Activated CD4-positive, alpha-beta T cell treated with anti-CD3 and anti-CD28 coated beads for 1 hour (primary cell): ENCODE results near the gene AIFM3.
"Not testable (repeated sequence)": the region's sequence is repeated elsewhere in the genome, so short reads cannot be mapped to it uniquely, and the experiment has no call there.

ENCODE experiments used
- DNase-seq: peaks from one replicate; pipeline ENCODE4 v3.0.0-alpha.2; 2020

AIFM3 gene

GRCh38 chr22:20992456-20993303 lies 25.6 kb downstream of the AIFM3 start:
- DNase-seq = no peak

GRCh38 chr22:20993304-20994127 lies 26.5 kb downstream of the AIFM3 start:
- no peak for DNase-seq

GRCh38 chr22:20994128-20994901 lies 27.3 kb downstream of the AIFM3 start:
- no peak for DNase-seq

GRCh38 chr22:20994902-20995241 lies 27.8 kb downstream of the AIFM3 start:
- no peak for DNase-seq

- no peak for DNase-seq
Observed at GRCh38 chr22:20995329-20996030, 28.4 kb downstream of the AIFM3 start.

GRCh38 chr22:20996031-20996410 lies 29.0 kb downstream of the AIFM3 start:
- no peak for DNase-seq

- no peak for DNase-seq
Observed at GRCh38 chr22:20996598-20997535, 29.8 kb downstream of the AIFM3 start.

GRCh38 chr22:20997536-20998257 lies 30.6 kb downstream of the AIFM3 start:
- DNase-seq = no peak

GRCh38 chr22:20998411-20999336 lies 31.6 kb downstream of the AIFM3 start:
- no peak for DNase-seq

- no peak for DNase-seq
Observed at GRCh38 chr22:20999350-21000206, 32.5 kb downstream of the AIFM3 start.

- DNase-seq = no peak
Observed at GRCh38 chr22:21000207-21000986, 33.3 kb downstream of the AIFM3 start.

GRCh38 chr22:21000987-21001600 lies 34.0 kb downstream of the AIFM3 start:
- no peak for DNase-seq

GRCh38 chr22:21001601-21002325 lies 34.7 kb downstream of the AIFM3 start, which contains the start of gene THAP7:
THAP7 (minus strand) TSS chr22:21002118; CDS start chr22:21001911, 207 bp downstream.
- DNase-seq = peak; percentile 96

GRCh38 chr22:21003782-21004181 lies 36.7 kb downstream of the AIFM3 start:
- no peak for DNase-seq

- not testable (repeated sequence) for DNase-seq
Observed at GRCh38 chr22:21009208-21009607, 42.2 kb downstream of the AIFM3 start.

- DNase-seq = no peak
Observed at GRCh38 chr22:21009638-21010425, 42.8 kb downstream of the AIFM3 start.
